SK-N-SH (cell line): ENCODE results near the gene B3GALT4. TPM values are rescaled to one million over a fixed set of nuclear protein-coding genes. Genes with fewer than 3 reads are reported as not detected.

Experiments used
- CTCF ChIA-PET: fragments of 300-600, 350-600 bp; formaldehyde crosslinking; extraction: SDS; loops from one replicate; lab custom pipeline; 2021; lab: Yijun Ruan, JAX
- POLR2A ChIA-PET: fragments of 350-600 bp; sonication (Branson Sonifier 250); formaldehyde crosslinking; extraction: SDS; loops from one replicate; lab custom pipeline; 2020; ENCODE audit warnings: antibody characterized with exemption, inconsistent platforms; lab: Yijun Ruan, JAX
- DNase-seq: peaks from one replicate; pipeline ENCODE4 v3.0.0; 2012
- H2AFZ ChIP-seq: fragments of 200-600 bp; sonication (generic); 2 replicates; pipeline ENCODE4 v1.8.1; 2016; ENCODE audit warnings: antibody characterized with exemption, mild to moderate bottlenecking, low read depth
- H3F3A ChIP-seq: fragments of 200-600 bp; sonication (generic); replicated peaks from 2 replicates; pipeline ENCODE3; 2016; ENCODE audit warnings: antibody characterized with exemption, mild to moderate bottlenecking; ENCODE audit not compliant: insufficient read depth
- H3K27ac ChIP-seq, 2 experiments: fragments of 200-500 bp in 1 of 2; fragments of 200-600 bp in 1 of 2; sonication (Bioruptor generic) in 1 of 2; sonication (generic), shearing (Covaris generic) in 1 of 2; 2 replicates each; pipeline versions ENCODE4 v1.5.1 to v1.6.1; 2014 to 2016; ENCODE audit warnings: low read depth in 2 of 2, inconsistent platforms in 1 of 2, low read length in 1 of 2, mild to moderate bottlenecking in 1 of 2, mixed read lengths in 1 of 2
- H3K27me3 ChIP-seq: fragments of 200-600 bp; sonication (generic), shearing (Covaris generic); 2 replicates; pipeline ENCODE4 v1.6.1; 2016; ENCODE audit warnings: mixed run types; ENCODE audit not compliant: insufficient read depth
- H3K36me3 ChIP-seq, 2 experiments: fragments of 200-500 bp in 1 of 2; fragments of 200-600 bp in 1 of 2; sonication (Bioruptor generic) in 1 of 2; sonication (generic) in 1 of 2; replicated peaks in 1 of 2; 2 replicates each; pipeline versions ENCODE3 to v1.5.1; 2014 to 2016; ENCODE audit warnings: low read length in 1 of 2, mild to moderate bottlenecking in 1 of 2; ENCODE audit not compliant: insufficient read depth in 2 of 2, control insufficient read depth in 1 of 2
- H3K4me1 ChIP-seq, 2 experiments: fragments of 200-500 bp in 1 of 2; fragments of 200-600 bp in 1 of 2; sonication (Bioruptor generic) in 1 of 2; sonication (generic), shearing (Covaris generic) in 1 of 2; 2 replicates each; pipeline versions ENCODE4 v1.5.1 to v1.6.1; 2014 to 2016; ENCODE audit warnings: low read depth in 1 of 2, low read length in 1 of 2, mixed run types in 1 of 2; ENCODE audit not compliant: insufficient read depth in 2 of 2, control insufficient read depth in 1 of 2
- H3K4me2 ChIP-seq: fragments of 200-600 bp; sonication (generic), shearing (Covaris generic); 2 replicates; pipeline ENCODE4 v1.6.1; 2017; ENCODE audit warnings: mixed run types
- H3K4me3 ChIP-seq, 2 experiments: fragments of 200-500 bp in 1 of 2; fragments of 200-600 bp in 1 of 2; sonication (Bioruptor generic) in 1 of 2; sonication (generic), shearing (Covaris generic) in 1 of 2; 2 replicates each; pipeline versions ENCODE4 v1.5.1 to v1.8.1; 2014 to 2016; ENCODE audit warnings: low read depth in 2 of 2, inconsistent platforms in 1 of 2, low read length in 1 of 2, mild to moderate bottlenecking in 1 of 2, mixed read lengths in 1 of 2, moderate library complexity in 1 of 2
- H3K79me2 ChIP-seq: fragments of 200-600 bp; sonication (generic); 2 replicates; pipeline ENCODE4 v1.8.1; 2017; ENCODE audit warnings: mild to moderate bottlenecking; ENCODE audit not compliant: insufficient read depth
- H3K9ac ChIP-seq: fragments of 200-600 bp; sonication (generic); 2 replicates; pipeline ENCODE4 v1.6.1; 2017; ENCODE audit warnings: mixed run types
- H3K9me2 ChIP-seq: fragments of 200-600 bp; sonication (generic); 2 replicates; pipeline ENCODE4 v1.6.1; 2017; ENCODE audit warnings: mixed run types
- H3K9me3 ChIP-seq: fragments of 200-600 bp; sonication (generic); 2 replicates; pipeline ENCODE4 v1.6.1; 2017; ENCODE audit warnings: mixed run types, mild to moderate bottlenecking, moderate library complexity
- H4K20me1 ChIP-seq: fragments of 200-600 bp; sonication (generic); 2 replicates; pipeline ENCODE4 v1.6.1; 2017; ENCODE audit warnings: mild to moderate bottlenecking, mixed run types; ENCODE audit not compliant: insufficient read depth
- EP300 ChIP-seq, 2 experiments: IDR thresholded peaks; 2 replicates each; pipeline versions ENCODE4 v1.4.0 to v1.6.1; 2012; ENCODE audit warnings: borderline replicate concordance in 1 of 2, low read depth in 1 of 2, low read length in 1 of 2
- FOSL2 ChIP-seq: IDR thresholded peaks from 2 replicates; pipeline ENCODE4 v1.4.0; 2012; ENCODE audit warnings: low read depth, mild to moderate bottlenecking, moderate library complexity, borderline replicate concordance
- GABPA ChIP-seq: IDR thresholded peaks from 2 replicates; pipeline ENCODE4 v1.4.0; 2012; ENCODE audit warnings: low read depth, mild to moderate bottlenecking
- GATA2 ChIP-seq: sonication (generic); formaldehyde crosslinking; IDR thresholded peaks from 2 replicates; pipeline ENCODE4 v1.5.0; 2020; ENCODE audit warnings: mild to moderate bottlenecking, missing genetic modification reagents
- JUND ChIP-seq: IDR thresholded peaks from 2 replicates; pipeline ENCODE4 v1.4.0; 2012
- NFIC ChIP-seq: IDR thresholded peaks from 2 replicates; pipeline ENCODE4 v1.4.0; 2012; ENCODE audit warnings: borderline replicate concordance
- NRF1 ChIP-seq: IDR thresholded peaks from 2 replicates; pipeline ENCODE4 v1.6.1; 2012; ENCODE audit warnings: low read depth, mild to moderate bottlenecking, low read length
- RCOR1 ChIP-seq: fragments of 150-350 bp; IDR thresholded peaks from 2 replicates; pipeline ENCODE4 v1.6.1; 2017; ENCODE audit warnings: antibody characterized with exemption, low read length
- SIN3A ChIP-seq: IDR thresholded peaks from 2 replicates; pipeline ENCODE4 v1.6.1; 2012; ENCODE audit warnings: low read depth, mild to moderate bottlenecking, low read length, moderate library complexity, borderline replicate concordance
- TAF1 ChIP-seq: IDR thresholded peaks from 2 replicates; pipeline ENCODE4 v1.6.1; 2012; ENCODE audit warnings: low read depth, mild to moderate bottlenecking, low read length, moderate library complexity, borderline replicate concordance
- TEAD4 ChIP-seq: IDR thresholded peaks from 2 replicates; pipeline ENCODE4 v1.4.0; 2012; ENCODE audit warnings: mild to moderate bottlenecking, borderline replicate concordance; ENCODE audit not compliant: insufficient read depth
- WGBS: methylation state at CpG from one replicate; pipeline ENCODE4 v1.1.6; 2017; ENCODE audit warnings: low lambda C conversion rate; 5-methylcytosine and 5-hydroxymethylcytosine counted together
- polyA plus RNA-seq, 3 experiments: library from polyadenylated mRNA; depleted of rRNA; stranded (reverse); fragments of >200 nt; gene quantifications; 2 replicates each; pipeline ENCODE4 v1.2.3, GENCODE V29; 2012
- TF ChIP-seq, protein P1 (sequence below): IDR thresholded peaks from 2 replicates; pipeline ENCODE4 v1.6.1; 2012; ENCODE audit warnings: mild to moderate bottlenecking, low read depth, low read length, moderate library complexity

Gene B3GALT4
- polyA plus RNA-seq, 1 of the 3 experiments (the other 2 are of a cell fraction): 0.56 TPM

DNA sequence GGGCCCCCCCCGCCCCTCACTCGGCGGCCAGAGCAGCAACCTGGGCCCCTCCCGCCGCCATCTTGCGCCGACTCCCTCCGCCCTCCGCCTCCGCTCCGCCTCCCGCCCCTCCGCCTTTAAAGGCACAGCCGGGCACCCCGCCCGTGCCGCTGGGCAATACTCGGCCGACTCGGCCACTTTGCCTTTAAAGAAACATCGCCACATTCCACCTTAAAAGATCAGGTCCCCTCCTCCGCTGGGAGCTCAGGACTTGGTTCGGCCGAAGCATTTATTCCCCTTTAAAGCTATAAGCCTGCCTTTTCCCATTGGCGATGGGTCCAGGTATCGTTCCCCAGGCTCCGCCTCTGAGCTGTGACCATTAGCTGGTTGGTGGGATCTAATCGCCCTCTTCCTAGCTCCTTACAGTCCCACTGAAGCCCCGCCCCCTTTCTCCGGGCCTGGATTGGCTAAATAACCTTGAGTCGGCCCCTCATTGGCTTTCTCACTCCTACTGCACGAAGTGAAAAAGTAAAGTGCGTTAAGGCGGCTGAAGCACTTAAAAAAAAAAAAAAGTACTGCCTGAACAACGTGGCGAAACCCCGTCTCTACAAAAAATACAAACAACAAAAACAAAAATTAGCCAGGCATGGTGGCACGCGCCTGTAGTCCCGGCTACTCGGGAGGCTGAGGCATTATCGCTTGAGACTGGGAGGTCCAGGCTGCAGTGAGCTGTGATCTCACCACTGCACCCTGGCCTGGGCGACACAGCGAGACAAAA is 40.9 kb downstream of the B3GALT4 start, which contains the start of gene ZBTB22 (continued):
- no peak; the same call in 1 of the 2 replicates for TF ChIP-seq JUND
- no peak for TF ChIP-seq GABPA
- TF ChIP-seq NRF1: peak; percentile 19; the same call in 1 of the 2 replicates
- TF ChIP-seq TAF1: peak; percentile 81; the same call in 1 of the 2 replicates
- TF ChIP-seq TEAD4: no peak
- no peak for TF ChIP-seq SIN3A
- TF ChIP-seq NFIC: no peak
- TF ChIP-seq, protein P1, sequence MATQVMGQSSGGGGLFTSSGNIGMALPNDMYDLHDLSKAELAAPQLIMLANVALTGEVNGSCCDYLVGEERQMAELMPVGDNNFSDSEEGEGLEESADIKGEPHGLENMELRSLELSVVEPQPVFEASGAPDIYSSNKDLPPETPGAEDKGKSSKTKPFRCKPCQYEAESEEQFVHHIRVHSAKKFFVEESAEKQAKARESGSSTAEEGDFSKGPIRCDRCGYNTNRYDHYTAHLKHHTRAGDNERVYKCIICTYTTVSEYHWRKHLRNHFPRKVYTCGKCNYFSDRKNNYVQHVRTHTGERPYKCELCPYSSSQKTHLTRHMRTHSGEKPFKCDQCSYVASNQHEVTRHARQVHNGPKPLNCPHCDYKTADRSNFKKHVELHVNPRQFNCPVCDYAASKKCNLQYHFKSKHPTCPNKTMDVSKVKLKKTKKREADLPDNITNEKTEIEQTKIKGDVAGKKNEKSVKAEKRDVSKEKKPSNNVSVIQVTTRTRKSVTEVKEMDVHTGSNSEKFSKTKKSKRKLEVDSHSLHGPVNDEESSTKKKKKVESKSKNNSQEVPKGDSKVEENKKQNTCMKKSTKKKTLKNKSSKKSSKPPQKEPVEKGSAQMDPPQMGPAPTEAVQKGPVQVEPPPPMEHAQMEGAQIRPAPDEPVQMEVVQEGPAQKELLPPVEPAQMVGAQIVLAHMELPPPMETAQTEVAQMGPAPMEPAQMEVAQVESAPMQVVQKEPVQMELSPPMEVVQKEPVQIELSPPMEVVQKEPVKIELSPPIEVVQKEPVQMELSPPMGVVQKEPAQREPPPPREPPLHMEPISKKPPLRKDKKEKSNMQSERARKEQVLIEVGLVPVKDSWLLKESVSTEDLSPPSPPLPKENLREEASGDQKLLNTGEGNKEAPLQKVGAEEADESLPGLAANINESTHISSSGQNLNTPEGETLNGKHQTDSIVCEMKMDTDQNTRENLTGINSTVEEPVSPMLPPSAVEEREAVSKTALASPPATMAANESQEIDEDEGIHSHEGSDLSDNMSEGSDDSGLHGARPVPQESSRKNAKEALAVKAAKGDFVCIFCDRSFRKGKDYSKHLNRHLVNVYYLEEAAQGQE: no peak

DNA sequence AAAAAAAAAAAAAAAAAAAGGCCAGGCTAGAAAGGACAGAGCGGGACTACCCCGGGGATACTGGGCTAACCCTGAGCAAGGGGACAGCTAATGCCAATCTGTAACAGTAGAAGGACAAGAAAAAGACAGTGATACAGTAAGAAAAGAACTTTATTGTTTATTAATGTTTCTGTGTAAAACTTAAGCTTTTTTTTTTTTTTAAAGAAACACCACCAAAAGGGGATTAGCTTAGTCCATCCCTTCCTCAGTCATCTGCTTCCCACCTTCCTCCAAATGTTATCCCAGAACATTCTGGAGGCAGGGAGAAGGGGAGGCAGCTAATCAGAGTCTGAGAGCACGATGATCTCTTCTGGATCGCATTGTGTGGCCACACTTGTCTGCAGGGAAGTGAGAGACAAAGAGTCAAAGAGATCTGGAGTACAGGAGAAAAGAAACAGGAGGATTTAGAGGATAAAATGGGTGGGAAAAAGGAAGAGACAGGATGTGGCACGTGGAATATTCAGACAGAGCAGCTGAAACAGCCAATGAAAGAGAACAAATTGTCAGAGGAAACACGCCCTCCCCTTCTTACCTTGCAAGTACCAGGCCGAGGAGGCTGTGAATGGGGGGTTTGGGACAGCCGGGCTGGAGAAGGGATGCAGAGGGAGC is 41.6 kb downstream of the B3GALT4 start:
- DNase-seq: peak; percentile 18
- Histone ChIP-seq H4K20me1 (no peaks in the 10 kb centered on the region), H3K4me2 (peak overlapping the region; percentile 99), H2AFZ (peak overlapping the region; percentile 28; the same call in 1 of the 2 replicates), H3F3A (peaks cover 45% of the 10 kb centered on the region), H3K27ac (peak overlapping the region; percentile 88 to 95), H3K9me2 (no peaks in the 10 kb centered on the region), H3K9me3 (no peaks in the 10 kb centered on the region), H3K9ac (peak overlapping the region; percentile 60; the same call in 1 of the 2 replicates), H3K36me3 (peaks cover 19 to 27% of the 10 kb centered on the region in 2 experiments), H3K27me3 (no peaks in the 10 kb centered on the region), H3K4me1 (peaks cover 29 to 54% of the 10 kb centered on the region in 2 experiments; a peak in 3 of 4 replicates), H3K4me3 (peak overlapping the region; percentile 56), H3K79me2 (peaks cover 57% of the 10 kb centered on the region)
- 54% methylated on average over 8 of the region's 8 CpGs for WGBS
- ChIA-PET POLR2A (interaction anchor here (0.8 to 1.9 kb wide), 7 partner anchors 8 to 347 kb away, joined by 3 to 11 read pairs (median 6); partner anchors contain the start of genes B3GALT4, PFDN6, RPS18 and VPS52), CTCF (interaction anchor here (1.0 to 4.5 kb wide), 7 partner anchors 19 to 364 kb away, joined by 3 to 16 read pairs (median 3); partner anchors contain the start of genes RPS18 and VPS52)
- TF ChIP-seq RCOR1 (no peak), GATA2 (CRISPR knock-in tag) (no peak), NRF1 (no peak), FOSL2 (no peak), EP300 (IDR thresholded peaks at IDR 0.05; ENCODE audit: borderline replicate concordance in 1 of 2, low read depth in 1 of 2, low read length in 1 of 2) (no peak)
